Astrocyte of the spinal cord (primary cell): ENCODE measurements around the gene C11orf86.

Experiments
- DNase-seq: peaks from one replicate; pipeline ENCODE4 v3.0.0; 2011; ENCODE audit warnings: low read depth, low spot score
- H3K4me3 ChIP-seq: 2 replicates; pipeline ENCODE4 v1.5.1; 2011; ENCODE audit warnings: low read depth, mild to moderate bottlenecking, low read length, moderate library complexity
- in situ Hi-C: cut with HindIII; loops from 2 replicates; pipeline ENCODE4 v1.10.0; 2017; ENCODE audit warnings: low sequenced_read_pairs
- TF ChIP-seq, protein P1 (sequence below): IDR thresholded peaks from 2 replicates; pipeline ENCODE4 v1.5.1; 2012; ENCODE audit warnings: low read depth, mild to moderate bottlenecking, low read length, inconsistent platforms

C11orf86 gene, protein sequence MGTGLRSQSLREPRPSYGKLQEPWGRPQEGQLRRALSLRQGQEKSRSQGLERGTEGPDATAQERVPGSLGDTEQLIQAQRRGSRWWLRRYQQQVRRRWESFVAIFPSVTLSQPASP

DNA sequence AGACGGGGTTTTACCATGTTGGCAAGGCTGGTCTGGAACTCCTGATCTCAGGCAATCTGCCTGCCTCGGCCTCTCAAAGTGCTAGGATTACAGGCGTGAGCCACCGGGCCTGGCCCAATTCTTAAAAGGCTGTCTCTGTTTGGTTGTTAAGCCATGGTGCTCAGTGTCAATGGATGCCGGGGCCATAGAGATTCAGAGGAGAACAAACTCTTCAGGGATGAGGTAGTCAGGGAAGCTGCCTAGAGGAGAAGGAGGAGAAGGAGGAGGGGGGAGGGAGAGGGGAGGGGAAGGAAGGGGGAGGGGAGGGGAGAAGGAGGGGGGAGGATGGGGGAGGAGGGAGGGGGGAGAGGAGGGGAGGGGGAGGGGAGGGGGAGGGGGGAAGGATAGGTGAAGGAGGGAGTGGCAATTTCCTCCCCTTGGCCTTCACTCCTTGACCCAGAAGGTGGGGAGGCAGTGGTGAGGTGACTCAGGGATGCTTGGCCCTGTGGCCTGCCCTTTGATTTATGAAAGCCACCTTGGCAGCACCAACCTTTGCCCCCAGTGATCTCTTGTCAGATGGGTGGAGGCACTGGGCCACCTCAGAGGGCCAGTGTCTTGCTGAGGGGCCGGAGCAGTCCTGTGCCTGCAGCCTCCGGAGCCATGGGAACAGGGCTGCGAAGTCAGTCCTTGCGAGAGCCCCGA is at the start of gene C11orf86:
Gene C11orf86 (plus strand): TSS at position 581 of the 681 bp plus-strand sequence. CDS start 59 bp downstream, at position 640.
- in situ Hi-C loops, result no loop called here

DNA sequence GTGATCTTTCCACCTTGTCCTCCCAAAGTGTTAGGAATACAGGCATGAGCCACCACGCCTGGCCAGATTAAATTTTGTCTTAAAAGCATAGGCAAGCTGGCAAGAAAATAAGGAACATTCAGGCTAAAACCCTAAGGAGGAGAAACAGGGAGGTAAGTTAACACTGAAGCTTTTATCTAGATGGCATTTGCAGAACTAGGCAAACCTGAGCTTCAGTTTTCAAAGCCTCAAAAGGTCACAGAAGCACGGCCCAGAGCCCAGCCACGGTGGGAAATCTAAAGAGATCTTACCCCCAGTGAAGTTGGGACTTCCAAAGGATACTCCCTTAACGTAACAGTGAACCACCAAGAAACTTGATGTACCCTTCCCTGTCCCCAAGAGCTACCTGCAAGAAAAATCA is 45.4 kb upstream of the C11orf86 start:
- TF ChIP-seq, protein P1, sequence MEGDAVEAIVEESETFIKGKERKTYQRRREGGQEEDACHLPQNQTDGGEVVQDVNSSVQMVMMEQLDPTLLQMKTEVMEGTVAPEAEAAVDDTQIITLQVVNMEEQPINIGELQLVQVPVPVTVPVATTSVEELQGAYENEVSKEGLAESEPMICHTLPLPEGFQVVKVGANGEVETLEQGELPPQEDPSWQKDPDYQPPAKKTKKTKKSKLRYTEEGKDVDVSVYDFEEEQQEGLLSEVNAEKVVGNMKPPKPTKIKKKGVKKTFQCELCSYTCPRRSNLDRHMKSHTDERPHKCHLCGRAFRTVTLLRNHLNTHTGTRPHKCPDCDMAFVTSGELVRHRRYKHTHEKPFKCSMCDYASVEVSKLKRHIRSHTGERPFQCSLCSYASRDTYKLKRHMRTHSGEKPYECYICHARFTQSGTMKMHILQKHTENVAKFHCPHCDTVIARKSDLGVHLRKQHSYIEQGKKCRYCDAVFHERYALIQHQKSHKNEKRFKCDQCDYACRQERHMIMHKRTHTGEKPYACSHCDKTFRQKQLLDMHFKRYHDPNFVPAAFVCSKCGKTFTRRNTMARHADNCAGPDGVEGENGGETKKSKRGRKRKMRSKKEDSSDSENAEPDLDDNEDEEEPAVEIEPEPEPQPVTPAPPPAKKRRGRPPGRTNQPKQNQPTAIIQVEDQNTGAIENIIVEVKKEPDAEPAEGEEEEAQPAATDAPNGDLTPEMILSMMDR, result no peak
- no peak overlapping the region for H3K4me3 ChIP-seq
- in situ Hi-C loops, result no loop called here
- DNase-seq, result no peak

More for the DNA sequence above, at the start of gene C11orf86:
- DNase-seq, result no peak
- TF ChIP-seq, protein P1, result no peak
- no peak within 1 kb of the TSS for H3K4me3 ChIP-seq

DNA sequence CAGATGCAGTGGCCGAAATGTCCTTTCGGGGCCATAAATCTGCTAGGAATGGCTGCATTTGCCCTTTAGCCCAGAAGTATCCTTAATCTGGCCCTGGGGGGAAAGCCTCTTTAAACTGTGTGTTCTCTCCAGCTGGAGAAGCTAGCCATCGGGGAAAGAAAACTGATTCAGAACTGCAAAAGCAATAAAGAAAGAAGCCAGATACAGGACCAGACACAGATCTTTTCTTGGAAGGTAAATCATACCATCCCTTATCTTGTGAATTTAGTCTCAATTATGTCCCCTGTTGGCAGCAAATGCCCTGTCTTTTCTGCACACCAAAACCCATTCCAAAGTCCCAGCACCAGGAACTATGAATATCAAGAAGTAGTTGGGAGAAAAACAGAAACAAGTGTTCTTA is 42.6 kb upstream of the C11orf86 start:
- no peak for DNase-seq
- in situ Hi-C loops, result no loop called here
- TF ChIP-seq, protein P1, result no peak
- H3K4me3 ChIP-seq, result no peak overlapping the region

DNA sequence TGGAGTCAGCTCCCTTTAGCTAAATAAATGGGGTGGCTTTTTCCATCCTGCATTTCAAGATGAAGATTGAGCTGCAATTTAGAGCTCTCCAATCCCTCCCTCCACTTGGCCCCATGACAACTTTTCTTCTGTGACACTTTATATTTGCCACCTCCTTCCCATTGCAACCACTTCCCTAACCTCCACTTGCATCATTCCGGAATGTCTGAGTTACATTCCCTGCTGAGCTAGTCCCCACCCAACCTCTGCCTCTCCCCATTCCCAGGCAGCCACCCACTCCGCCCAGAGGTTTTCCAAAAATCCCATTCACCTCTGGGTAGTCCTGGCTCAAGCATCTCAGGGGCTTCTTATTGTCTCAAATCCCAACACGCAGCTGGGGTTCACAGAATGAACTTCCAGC is 41.6 kb upstream of the C11orf86 start:
- TF ChIP-seq, protein P1, result no peak
- DNase-seq, result no peak
- H3K4me3 ChIP-seq, result no peak overlapping the region
- in situ Hi-C loops, result no loop called here

DNA sequence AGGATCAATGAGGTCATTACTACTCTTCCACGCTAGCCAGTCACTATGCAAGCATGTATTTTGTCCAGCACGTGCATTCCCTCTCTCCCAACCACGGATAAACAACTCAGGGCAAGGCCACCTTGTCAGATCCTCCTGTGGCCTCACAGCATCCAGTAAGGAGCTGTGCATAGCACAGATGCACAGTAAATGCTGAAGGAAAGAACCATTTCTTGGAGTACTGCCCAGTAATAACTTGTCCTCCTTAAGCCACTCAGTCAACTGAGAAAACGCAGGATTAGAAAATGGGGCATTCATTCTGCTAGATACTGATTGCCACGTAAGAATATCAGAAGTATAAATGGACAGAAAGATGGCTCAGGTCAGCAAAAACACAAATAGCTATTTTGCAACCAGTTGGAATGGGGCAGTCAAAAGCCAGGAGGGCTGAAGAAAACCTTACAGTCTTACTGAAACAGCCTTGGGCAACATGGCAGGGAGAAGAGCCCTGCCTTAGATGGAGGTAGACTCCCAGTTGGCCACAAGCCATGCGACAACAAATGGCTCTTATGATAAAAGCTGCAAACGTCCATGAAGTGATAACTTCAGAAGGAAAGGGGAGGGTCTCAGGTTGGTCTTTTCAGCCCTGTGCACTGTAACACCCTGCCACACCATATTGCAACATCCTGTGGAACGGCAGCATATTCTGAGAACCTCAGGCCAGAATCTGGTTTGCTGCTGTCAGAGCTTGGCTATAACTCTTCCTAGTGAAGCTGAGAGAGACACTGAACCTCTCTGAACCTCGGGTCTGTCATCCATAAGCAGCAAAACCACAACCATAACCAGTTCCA is 39.9 kb upstream of the C11orf86 start:
- DNase-seq, result peak; percentile 71
- TF ChIP-seq, protein P1, result no peak
- in situ Hi-C loops, result no loop called here
- H3K4me3 ChIP-seq, result no peak overlapping the region

DNA sequence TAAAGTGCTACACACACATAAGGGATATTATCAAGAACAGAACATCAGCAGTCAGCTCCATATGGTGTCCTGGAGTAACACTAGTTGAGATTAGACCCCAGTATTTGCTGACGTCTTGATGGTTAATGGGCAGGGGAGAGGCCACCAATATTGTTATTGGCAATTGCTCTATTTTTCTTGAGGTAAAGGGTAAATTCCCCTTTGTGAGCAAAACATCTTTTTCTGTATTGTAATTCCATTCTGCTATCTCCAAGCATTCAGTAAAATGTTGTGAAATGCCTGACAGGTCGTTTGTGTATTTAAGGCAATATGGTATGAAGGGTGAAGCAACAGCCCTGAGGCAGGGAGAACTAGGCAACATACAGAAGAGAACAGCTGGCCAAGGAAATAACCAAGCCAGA is 38.8 kb upstream of the C11orf86 start:
- peak; percentile 93 for DNase-seq
- TF ChIP-seq, protein P1, result no peak
- no peak overlapping the region for H3K4me3 ChIP-seq
- in situ Hi-C loops, result no loop called here
